Hepatic stellate cell (primary cell): ENCODE measurements around the gene TRIM7.
A peak's percentile ranks its signal among the peaks of the same experiment; 100 is the strongest.

Source experiments
- DNase-seq: peaks from one replicate; pipeline ENCODE4 v3.0.0; 2011; ENCODE audit warnings: low spot score

The TRIM7 gene

DNA sequence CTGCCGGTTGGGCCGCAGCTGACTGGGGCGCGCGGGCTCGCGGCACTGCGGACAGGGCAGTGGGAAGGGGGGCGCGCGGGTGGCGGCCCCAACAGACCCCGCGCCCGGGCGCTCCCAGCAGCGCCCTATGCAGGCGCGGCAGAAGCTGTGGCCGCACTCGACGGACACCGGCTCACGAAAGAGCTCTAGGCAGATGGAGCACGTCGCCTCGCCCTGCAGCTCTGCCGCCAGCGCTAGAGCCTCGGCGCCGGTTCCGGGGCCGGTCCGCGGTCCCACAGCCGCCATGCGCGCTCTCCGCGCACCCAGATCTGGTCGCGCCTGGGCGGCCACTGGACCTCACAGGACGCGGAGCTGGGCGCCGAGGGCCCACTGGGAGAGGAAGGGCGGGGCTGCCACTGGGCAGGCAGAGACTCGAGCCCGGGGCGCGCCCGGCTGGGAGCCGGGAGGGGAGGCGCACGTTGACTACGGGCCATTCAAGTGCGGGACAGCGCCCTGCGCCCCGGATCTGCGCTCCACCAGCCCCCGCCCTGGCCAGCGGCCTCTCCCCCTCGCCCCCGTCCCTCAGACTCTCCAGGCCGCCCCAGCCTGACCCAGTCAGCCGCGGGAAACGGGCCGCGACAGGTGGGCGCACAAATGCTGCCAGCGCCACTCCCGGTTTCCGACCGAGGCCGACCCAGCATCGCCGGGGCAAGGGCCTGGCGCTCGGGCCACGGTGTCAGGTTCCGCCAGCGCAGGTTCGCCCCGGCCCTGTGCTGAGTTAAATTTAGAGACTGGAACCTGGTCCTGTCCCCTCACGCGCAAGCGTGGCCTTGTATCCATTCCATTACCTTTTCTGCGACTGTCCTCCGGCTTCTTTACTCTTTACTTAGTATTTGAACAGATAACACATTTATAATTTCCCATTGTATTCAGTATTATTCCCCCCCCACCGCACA, at the start of gene TRIM7:
TRIM7 (minus strand) TSS at position 371 of the 935 bp plus-strand sequence; CDS start at position 285, 86 bp downstream.
- DNase-seq = no peak

DNA sequence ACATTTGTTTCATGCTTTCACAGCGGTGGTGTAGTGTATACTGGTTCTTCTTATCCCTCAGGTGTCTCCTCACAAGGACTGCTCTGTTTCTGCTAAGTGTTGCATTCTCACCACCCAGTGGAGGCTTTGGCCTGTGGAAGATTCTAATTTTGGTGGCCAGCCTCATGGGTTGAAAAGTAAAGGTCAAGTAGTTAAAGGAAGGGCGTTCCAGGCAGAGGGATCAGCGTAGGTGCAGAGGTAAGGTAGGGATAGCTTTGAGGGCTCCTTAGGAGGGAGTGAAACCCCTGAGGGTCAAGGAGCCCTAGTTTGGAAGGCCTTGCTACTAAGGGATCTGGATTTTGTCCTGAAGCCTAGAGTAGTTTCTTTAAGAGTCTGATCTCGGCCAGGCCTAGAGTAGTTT, 43.3 kb upstream of the TRIM7 start:
- no peak for DNase-seq

DNA sequence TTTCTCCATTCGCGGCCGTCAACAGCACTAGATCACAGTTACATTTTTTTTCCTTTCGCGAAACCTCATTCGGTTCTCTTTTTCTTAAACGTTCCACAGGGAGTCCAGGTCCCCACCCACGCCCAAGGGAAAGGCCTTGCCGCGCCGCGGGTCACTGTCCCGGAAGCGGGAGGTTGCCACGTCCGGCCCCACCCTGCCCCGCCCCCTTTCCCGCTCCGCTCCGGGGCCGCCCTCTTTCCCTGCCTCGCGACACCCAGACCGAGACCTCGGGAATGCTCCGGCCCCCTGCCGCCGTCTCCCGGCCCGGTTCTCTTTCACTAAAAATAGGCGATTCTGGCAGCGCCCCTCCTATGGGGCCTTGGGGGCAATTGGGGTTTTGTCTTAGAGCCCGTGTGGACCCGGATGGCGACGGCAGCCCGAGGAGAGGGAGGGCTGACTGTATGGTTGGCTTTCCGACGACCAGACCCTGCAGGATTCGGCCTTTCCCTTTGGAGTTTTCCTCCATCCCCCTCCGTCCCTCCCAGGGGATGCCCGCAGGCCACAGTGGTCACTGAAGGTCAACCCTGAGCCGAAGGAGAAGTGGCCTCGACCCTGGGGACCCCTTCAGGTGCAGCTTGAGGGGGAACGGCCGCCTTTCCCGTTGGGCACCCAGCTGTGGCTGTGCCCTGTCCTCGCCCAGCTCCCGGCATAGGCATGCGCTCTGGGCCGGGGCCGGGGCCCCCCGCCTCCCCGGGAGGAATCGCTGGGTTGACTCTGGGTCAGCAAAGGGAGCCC, 41.5 kb upstream of the TRIM7 start:
- peak; percentile 95 for DNase-seq

GRCh38 chr5:181245427-181246275, 40.7 kb upstream of the TRIM7 start:
- no peak for DNase-seq

- peak; percentile 88 for DNase-seq
Observed at GRCh38 chr5:181243564-181244343, 38.8 kb upstream of the TRIM7 start, which contains the start of gene RACK1. RACK1 (minus strand) TSS chr5:181243906; CDS start chr5:181243800, 106 bp downstream.

- peak; percentile 38 for DNase-seq
Observed at GRCh38 chr5:181243018-181243563, 38.1 kb upstream of the TRIM7 start.

DNA sequence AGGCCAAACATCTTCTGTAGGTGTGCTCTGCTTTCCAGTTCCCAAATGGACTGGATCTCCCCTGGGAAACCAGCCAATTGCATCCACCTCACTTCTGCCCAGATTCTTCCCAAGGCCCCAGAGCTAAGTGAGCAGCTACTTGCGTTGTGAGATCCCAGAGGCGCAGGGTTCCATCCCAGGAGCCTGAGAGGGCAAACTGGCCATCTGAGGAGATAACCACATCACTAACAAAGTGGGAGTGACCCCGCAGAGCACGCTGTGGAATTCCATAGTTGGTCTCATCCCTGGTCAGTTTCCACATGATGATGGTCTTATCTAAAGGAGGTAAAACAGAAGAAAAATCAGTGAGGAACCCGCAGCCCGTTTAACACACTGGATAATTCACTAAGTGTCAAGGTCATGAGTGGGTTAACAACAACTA, 37.0 kb upstream of the TRIM7 start:
- no peak for DNase-seq

DNA sequence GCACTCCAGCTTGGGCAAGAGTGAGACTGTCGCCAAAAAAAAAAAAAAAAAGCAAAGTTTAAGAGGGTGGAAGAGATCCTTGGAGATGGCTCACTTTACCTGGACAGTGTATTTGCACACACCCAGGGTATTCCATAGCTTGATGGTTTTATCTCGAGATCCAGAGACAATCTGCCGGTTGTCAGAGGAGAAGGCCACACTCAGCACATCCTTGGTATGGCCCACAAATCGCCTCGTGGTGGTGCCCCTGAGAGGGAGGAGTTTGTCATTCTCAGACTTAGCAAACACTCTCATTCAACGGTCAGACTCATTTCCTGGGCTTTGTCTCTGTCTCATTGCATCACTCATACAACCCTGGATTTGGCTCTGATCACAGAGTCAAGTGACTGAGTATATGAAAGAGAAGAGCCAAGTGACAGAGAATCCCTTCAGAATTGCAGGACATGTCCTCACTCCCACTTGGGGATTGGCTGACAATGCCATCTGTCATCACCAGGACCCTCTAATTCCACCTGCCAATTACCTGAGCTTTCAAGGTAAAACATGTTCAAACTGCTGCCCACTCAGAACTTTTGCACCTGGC, 36.5 kb upstream of the TRIM7 start:
- peak; percentile 76 for DNase-seq

GRCh38 chr5:181239062-181239663, 34.2 kb upstream of the TRIM7 start:
- no peak for DNase-seq

- no peak for DNase-seq
Observed at GRCh38 chr5:181237729-181238385, 32.9 kb upstream of the TRIM7 start.

GRCh38 chr5:181236954-181237641, 32.1 kb upstream of the TRIM7 start:
- no peak for DNase-seq

DNA sequence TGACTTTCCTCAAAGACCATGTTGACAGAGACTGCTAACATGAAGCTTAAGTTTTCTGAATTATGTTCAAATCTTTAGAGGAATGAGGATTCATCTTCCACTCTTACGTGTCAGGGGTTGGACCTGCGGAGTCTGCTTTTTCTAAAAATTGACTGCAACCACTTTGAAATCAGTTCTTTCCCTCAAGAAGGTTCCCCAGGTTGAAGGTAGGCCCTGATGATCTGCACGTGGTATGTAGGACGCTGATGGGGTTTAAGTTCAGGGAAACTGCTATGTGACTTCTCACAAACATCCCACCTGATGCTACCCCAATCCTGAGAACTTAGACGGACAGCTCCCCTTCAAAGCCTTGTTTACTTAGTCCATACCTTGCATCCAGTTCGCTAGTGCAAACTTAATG, 31.5 kb upstream of the TRIM7 start:
- DNase-seq = no peak

DNA sequence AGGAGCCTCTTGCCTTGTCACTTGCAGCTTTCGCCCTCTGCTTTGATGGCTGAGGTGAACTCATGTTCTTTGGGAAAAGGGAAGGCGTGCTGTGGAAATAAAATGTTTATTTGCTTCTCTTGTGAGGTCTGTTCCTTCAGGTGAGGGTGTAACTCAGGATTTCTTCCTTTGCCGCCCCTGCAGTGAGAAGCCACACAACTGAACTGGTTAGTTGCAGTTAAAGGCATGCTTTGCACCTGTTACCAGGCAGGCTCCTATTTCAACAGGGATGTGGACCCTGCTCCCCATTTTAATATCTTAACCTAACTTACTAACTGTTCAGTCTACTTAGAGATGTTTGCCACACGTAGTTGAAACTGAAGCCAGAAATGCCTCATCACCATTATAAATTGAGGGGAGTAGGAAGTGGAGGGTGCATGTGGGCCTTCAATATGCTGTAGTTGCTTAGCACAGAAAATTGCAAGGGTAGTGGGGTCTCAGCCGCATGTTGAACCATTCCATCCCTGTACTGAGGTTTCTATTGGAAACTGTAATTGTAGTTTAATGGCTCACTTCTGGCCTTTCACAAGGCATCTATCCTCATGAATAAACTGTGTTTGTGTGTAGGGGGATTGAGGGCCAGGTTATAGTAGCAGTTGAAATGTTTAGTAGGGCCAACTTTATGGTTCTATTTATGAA, 30.8 kb upstream of the TRIM7 start:
- no peak for DNase-seq

DNA sequence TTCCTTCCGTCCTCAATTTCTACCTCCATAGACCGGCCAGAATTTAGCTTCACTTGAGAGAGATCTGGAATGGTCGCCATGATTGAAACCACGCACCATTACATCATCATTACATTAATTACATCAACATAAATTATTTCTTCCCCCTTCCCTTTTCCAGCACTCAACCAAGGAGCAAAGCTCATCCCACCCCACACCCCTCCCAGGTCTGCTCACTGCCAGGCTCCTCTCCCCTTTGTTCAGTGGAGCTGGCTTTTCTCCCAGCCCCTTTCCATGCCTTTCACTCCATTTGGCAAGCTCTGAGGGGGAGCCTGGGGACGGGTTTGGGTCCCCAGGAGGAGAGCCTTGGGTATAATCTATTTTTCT, 30.3 kb upstream of the TRIM7 start:
- no peak for DNase-seq

DNA sequence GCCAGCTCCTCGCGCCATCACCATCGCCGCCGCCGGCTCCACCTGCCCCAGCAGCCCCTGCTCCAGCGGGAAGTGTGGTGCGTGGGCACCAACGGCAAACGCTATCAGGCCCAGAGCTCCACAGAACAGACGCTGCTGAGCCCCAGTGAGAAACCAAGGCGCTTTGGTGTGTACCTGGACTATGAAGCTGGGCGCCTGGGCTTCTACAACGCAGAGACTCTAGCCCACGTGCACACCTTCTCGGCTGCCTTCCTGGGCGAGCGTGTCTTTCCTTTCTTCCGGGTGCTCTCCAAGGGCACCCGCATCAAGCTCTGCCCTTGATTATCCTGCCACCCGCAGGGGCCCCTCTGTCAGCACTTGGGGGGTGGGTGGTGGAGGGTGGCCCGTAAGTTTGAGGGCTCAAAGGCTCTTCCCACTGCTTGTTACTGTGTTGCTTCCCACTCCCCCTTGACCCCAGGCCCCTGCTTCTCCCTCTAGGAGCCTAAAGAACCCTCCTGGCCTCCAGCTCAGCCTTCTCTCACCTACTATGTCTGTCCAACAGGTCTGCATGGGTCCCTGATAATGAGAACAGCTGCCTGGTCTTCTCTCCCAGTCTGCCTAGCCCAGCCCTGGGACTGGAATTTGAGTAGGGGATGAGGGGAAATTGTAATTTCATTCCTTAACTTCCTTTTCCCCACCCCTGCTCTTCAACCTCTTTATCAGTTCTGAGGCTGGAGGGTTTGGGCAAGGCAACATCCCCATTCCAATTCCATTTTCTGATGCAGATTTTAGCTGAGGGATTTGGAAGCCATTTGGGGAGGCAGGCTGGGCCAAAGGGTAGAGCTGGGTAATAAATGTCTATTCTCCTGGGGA, 29.7 kb upstream of the TRIM7 start:
- no peak for DNase-seq

DNA sequence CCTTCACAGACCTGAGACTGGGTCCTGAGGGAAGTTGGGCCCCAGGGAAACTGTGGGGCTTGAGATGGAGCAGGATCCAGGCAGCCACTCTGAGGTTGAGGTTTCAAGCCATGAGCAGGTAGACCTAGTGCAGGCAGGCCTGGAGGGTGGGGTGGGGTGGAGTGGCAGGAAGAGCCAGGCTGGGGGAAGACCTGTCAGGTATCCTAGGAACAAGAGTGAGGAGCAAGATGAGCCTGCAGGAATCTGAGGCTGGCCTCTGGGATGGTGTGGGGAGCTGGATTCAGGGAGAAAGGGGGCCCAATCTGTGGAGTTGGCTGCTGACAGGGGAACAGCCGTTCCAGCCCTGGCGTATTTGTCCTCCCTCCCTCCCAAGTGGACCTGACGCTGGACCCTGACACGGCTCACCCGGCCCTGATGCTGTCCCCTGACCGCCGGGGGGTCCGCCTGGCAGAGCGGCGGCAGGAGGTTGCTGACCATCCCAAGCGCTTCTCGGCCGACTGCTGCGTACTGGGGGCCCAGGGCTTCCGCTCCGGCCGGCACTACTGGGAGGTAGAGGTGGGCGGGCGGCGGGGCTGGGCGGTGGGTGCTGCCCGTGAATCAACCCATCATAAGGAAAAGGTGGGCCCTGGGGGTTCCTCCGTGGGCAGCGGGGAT, 28.9 kb upstream of the TRIM7 start:
- DNase-seq = no peak
